NCI-H1694 (cell line): ENCODE data around the gene SH3PXD2A.

Source experiments
- DNase-seq: peaks from one replicate; lab custom pipeline; 2025; lab: John Stamatoyannopoulos, UW

Gene SH3PXD2A

DNA sequence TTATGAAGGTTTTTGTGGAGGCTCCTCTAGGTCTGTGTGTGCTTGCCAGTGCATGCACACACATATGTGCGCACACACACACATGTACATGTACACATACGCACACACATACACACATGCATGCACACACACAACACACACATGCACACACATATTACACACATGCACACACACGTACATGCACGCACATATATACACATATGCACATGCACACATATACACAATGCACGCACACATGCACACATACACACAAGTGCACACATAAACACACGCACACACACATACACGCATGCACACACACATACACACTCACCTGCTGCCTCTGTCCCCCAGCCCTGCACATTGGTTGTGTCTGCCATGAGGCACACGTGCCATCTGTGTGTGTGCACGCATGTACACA lies 295.6 kb downstream of the SH3PXD2A start:
- DNase-seq, result no peak

- no peak for DNase-seq
Observed at GRCh38 chr10:103558911-103559310, 296.5 kb downstream of the SH3PXD2A start.

GRCh38 chr10:103557455-103557854 lies 297.9 kb downstream of the SH3PXD2A start:
- DNase-seq, result no peak

- no peak for DNase-seq
Observed at GRCh38 chr10:103556383-103557007, 298.9 kb downstream of the SH3PXD2A start.

- DNase-seq, result no peak
Observed at GRCh38 chr10:103555712-103556111, 299.7 kb downstream of the SH3PXD2A start.

- no peak for DNase-seq
Observed at GRCh38 chr10:103555325-103555649, 300.1 kb downstream of the SH3PXD2A start.

DNA sequence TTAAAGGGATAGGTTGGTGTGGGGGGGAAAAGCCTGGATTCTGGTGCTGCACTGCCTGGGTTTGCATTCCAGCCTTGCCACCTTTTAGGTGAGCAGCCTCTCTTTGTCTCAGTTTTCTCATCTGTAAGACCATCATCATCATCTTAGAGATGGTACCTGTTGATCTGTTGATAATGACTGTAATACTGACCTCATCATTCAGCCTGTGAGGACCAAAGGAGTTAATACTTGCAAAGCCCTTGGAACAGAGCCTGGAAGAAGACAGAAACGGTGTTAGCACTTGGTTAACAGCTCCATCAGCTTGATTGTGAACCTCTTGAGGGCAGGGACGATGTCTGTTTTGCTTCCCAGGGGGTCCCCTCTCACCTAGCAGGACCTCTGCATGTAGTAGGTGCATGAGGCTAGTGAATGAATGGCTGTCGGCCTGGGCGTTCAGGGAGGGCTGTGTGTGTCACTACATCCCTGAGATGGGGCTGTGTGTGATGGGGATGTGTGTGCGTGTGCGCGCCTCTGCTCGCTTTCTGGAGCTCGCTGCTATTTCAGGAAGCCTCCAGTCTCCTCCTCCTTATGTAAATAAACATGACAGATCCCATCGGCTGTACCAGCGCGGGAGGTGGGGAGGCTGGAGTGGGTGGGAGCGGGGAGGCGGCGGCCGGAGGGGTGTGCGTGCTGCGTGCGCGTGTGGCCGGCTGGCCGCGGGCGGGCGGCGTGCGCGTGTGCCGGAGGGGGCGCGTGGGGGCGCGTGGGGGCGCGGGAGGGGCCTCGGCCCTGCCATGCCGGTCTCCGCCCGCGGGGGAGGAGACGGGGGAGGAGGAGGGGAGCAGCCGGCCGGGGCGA lies 300.7 kb downstream of the SH3PXD2A start:
- no peak for DNase-seq

GRCh38 chr10:103553743-103554487 lies 301.5 kb downstream of the SH3PXD2A start:
- DNase-seq, result no peak

DNA sequence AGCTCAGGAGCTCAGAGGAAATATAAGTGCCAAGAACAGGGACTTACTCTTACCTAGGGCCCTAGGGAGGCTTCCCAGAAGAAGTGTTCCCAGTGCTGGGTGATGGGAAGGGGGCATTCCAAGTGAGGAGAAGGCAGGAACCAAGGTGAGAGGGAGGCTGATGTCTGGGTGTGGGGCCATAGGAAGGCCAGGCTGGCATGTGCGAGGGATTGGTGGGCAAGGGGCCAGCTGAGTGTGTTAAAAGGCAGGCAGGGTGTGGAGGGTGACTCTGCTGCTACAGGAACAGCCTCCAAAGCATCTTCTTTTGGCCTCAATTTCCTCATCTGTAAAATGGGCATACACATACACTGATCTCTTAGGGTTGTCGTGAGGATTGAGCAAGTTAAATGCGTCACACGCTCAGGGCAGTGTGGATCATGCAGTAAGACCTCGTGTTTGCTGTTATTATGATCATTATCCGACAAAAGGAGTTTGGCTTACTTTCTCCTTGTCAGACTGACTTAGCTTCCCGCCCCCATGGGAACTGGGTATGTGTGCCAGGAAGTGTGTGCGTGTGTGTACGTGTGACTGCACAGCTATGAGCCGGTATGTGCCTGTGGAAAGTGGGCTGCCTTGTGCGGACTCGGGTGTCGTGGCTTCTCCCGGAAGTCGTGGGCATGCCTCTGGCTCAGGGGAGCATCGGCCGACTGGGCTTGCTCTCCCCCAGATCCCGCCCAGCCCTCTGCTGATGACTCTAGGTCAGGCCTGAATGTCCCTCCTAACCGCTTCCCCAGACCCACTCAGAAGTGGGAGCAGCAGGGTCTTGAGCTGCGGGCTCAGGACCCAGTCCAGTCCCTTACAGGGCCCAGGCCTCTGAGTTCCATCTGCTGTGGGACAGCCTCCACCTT lies 302.3 kb downstream of the SH3PXD2A start:
- no peak for DNase-seq

DNA sequence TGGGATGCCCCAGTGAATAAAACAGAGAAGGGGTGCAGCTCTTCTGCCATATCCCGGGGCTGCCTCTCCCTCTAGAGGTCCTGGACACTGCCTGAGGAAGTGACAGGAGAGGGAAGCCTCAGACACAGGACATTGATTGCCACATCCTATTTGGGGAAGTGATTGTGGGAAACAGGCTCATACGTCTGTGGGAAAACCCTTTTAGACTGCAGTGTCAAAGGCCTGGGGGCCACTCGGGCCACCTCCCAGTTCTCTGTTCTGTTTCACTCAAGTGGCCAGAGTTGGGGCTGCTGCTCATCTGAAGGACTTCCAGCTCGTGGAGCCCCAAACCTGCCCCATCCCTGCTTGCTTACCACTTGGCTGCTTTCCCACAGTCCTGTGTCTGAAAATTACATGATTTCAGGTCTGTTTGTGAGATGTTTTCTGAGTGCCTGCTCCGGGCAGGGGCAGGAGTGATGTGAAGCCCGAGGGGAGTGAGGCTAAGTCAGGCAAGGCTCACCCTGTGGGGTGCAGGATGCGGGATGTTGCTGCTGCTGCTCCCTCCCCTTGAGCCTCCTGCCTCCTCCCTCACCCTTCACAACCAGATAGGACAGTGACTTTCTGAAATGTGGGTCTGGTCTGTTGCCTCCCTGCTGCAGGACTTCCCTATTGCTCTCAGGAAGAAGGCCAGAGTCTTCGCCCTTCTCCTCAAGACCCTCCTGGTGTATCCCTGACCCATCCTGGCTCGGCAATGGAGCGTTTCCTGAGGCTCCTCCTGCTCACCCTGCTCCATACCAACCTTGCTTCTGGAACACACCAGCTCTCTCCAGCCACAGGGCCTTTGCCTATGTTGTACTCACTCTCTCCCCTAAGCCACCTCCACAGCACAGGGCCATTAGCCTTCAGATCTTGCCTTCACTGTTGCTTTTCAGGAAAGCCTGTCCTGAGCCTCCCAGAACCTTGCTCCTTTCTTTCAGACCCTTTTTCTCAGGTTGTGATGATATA lies 303.5 kb downstream of the SH3PXD2A start:
- DNase-seq, result no peak

- no peak for DNase-seq
Observed at GRCh38 chr10:103550229-103550628, 305.1 kb downstream of the SH3PXD2A start.

DNA sequence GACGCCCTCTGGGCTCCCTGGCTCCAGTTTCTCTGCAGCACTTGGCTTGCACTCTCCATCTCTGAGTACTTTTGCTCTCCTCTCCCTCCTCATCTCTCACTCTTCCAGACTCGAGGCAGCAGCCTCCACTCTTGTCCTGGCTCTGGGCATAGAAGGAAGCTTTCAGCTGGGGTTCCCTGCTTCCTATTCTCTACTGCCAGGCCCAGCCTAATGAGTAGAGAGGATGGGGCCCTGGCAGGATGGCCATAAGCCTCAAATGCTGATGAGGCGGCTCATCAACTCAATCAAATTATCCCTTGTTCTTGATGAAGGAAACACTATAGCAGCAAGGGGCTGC lies 306.1 kb downstream of the SH3PXD2A start:
- no peak for DNase-seq

- no peak for DNase-seq
Observed at GRCh38 chr10:103548581-103549348, 306.6 kb downstream of the SH3PXD2A start.

- no peak for DNase-seq
Observed at GRCh38 chr10:103548006-103548405, 307.4 kb downstream of the SH3PXD2A start.

GRCh38 chr10:103547391-103547946 lies 307.9 kb downstream of the SH3PXD2A start:
- no peak for DNase-seq

- no peak for DNase-seq
Observed at GRCh38 chr10:103546401-103546800, 309.0 kb downstream of the SH3PXD2A start.

- no peak for DNase-seq
Observed at GRCh38 chr10:103545771-103546281, 309.6 kb downstream of the SH3PXD2A start.

- DNase-seq, result no peak
Observed at GRCh38 chr10:103545366-103545765, 310.0 kb downstream of the SH3PXD2A start.

- no peak for DNase-seq
Observed at GRCh38 chr10:103544657-103545310, 310.6 kb downstream of the SH3PXD2A start.
